GM12874 (cell line): ENCODE data around the gene CA10.

Experiments used
- CTCF ChIP-seq: IDR thresholded peaks from 2 replicates; pipeline ENCODE4 v1.5.1; 2011; ENCODE audit warnings: low read depth, mild to moderate bottlenecking, control low read depth, low read length, moderate library complexity; ENCODE audit not compliant: insufficient read depth

The CA10 gene

GRCh38 chr17:51770027-51770759, 388.3 kb downstream of the CA10 start:
- no peak for TF ChIP-seq CTCF

GRCh38 chr17:51769231-51769630, 389.3 kb downstream of the CA10 start:
- no peak for TF ChIP-seq CTCF

DNA sequence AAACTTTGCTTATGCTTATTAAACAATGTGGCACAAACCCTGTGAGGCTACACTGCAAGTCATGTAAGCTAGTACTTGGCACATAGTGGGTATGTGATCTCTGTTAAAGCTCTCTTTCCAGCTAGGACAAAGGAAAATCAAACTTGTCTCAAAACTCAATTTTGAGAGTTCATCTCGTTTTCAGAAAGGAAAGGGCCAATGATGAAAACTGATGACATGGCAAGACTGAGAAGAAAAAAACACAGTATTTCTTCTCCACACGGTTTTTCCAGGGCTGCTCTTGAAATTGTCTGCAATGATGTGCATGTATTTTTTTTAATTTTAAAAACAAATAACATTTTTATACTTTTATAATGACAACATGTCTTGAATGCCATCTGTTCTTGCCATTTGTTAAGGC, 389.8 kb downstream of the CA10 start:
- TF ChIP-seq CTCF: no peak

DNA sequence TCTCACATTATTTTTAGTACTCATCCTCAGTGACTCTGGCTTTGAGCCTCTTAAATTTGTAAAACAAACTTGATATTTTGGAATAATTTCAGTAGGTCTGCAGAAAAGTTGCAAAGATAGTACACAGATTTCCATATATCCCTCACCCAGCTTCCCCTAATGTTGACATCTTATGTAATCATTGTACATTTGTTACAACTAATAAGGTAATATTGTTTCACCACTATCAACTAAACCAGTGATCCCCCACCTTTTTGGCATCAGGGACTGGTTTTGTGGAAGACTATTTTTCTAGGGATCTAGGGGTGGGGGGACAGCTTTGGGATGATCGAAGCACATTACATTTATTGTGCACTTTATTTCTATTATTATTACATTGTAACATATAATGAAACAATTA, 391.2 kb downstream of the CA10 start:
- no peak for TF ChIP-seq CTCF

- TF ChIP-seq CTCF: no peak
Measured at GRCh38 chr17:51765282-51766135, 393.0 kb downstream of the CA10 start.

GRCh38 chr17:51764387-51764971, 394.0 kb downstream of the CA10 start:
- peak; percentile 83 for TF ChIP-seq CTCF

GRCh38 chr17:51763058-51763457, 395.5 kb downstream of the CA10 start:
- TF ChIP-seq CTCF: no peak
